BE2C (cell line): ENCODE results near the gene UTP3.
"Not testable (repeated sequence)": the region's sequence is repeated elsewhere in the genome, so short reads cannot be mapped to it uniquely, and the experiment has no call there.

ENCODE experiments used
- DNase-seq: peaks from one replicate; pipeline ENCODE4 v3.0.0-alpha.2; 2020
- H3K27me3 ChIP-seq: fragments of 250-450 bp; sonication (Bioruptor Pico); 2 replicates; pipeline ENCODE4 v1.5.1; 2020; ENCODE audit warnings: mild to moderate bottlenecking
- H3K36me3 ChIP-seq: fragments of 250-450 bp; sonication (Bioruptor Pico); 2 replicates; pipeline ENCODE4 v1.5.1; 2020; ENCODE audit warnings: mild to moderate bottlenecking
- H3K4me1 ChIP-seq: fragments of 250-450 bp; sonication (Bioruptor Pico); 2 replicates; pipeline ENCODE4 v1.5.1; 2020
- H3K4me3 ChIP-seq: 2 replicates; pipeline ENCODE4 v1.5.1; 2011; ENCODE audit warnings: low read depth, low read length
- H3K9me3 ChIP-seq: fragments of 250-450 bp; sonication (Bioruptor Pico); 2 replicates; pipeline ENCODE4 v1.5.1; 2020
- CTCF ChIP-seq: IDR thresholded peaks from 2 replicates; pipeline ENCODE4 v1.5.1; 2012; ENCODE audit warnings: mild to moderate bottlenecking, low read depth, low read length

The UTP3 gene

GRCh38 chr4:70681704-70682103 lies 6.6 kb upstream of the UTP3 start:
- no peaks in the 10 kb centered on the region for H3K27me3 ChIP-seq
- no peaks in the 10 kb centered on the region for H3K4me1 ChIP-seq
- no peak for TF ChIP-seq CTCF
- H3K4me3 ChIP-seq = no peak overlapping the region
- no peaks in the 10 kb centered on the region for H3K36me3 ChIP-seq
- no peak for DNase-seq
- H3K9me3 ChIP-seq = no peaks in the 10 kb centered on the region

GRCh38 chr4:70682142-70682541 lies 6.2 kb upstream of the UTP3 start:
- not testable (repeated sequence) for H3K4me3 ChIP-seq, H3K4me1 ChIP-seq, H3K36me3 ChIP-seq, DNase-seq, H3K27me3 ChIP-seq, H3K9me3 ChIP-seq

- H3K4me1 ChIP-seq = no peaks in the 10 kb centered on the region
- no peaks in the 10 kb centered on the region for H3K27me3 ChIP-seq
- no peak for DNase-seq
- no peaks in the 10 kb centered on the region for H3K9me3 ChIP-seq
- peaks cover 12% of the 10 kb centered on the region for H3K36me3 ChIP-seq
- no peak for TF ChIP-seq CTCF
- peak overlapping the region; percentile 100 for H3K4me3 ChIP-seq
Measured at GRCh38 chr4:70687392-70687791, 940 bp upstream of the UTP3 start.

GRCh38 chr4:70688795-70689231 lies 481 bp downstream of the UTP3 start:
- Histone ChIP-seq H3K9me3 (no peaks in the 10 kb centered on the region), H3K4me1 (no peaks in the 10 kb centered on the region), H3K4me3 (peak overlapping the region; percentile 100), H3K27me3 (no peaks in the 10 kb centered on the region), H3K36me3 (peaks cover 12% of the 10 kb centered on the region)
- DNase-seq = no peak
- TF ChIP-seq CTCF = no peak

GRCh38 chr4:70691661-70692060 lies 3.3 kb downstream of the UTP3 start:
- no peak for TF ChIP-seq CTCF
- H3K4me3 ChIP-seq = no peak overlapping the region
- no peaks in the 10 kb centered on the region for H3K27me3 ChIP-seq
- DNase-seq = no peak
- no peaks in the 10 kb centered on the region for H3K9me3 ChIP-seq
- peaks cover 12% of the 10 kb centered on the region for H3K36me3 ChIP-seq
- no peaks in the 10 kb centered on the region for H3K4me1 ChIP-seq

- not testable (repeated sequence) for H3K27me3 ChIP-seq, H3K4me3 ChIP-seq, H3K4me1 ChIP-seq, H3K9me3 ChIP-seq, DNase-seq
- peaks cover 10% of the 10 kb centered on the region for H3K36me3 ChIP-seq
Measured at GRCh38 chr4:70694633-70695032, 6.3 kb downstream of the UTP3 start.

- H3K4me1 ChIP-seq, H3K4me3 ChIP-seq, H3K27me3 ChIP-seq, DNase-seq, H3K36me3 ChIP-seq, H3K9me3 ChIP-seq: not testable (repeated sequence)
Measured at GRCh38 chr4:70698435-70698834, 10.1 kb downstream of the UTP3 start.

GRCh38 chr4:70700712-70701111 lies 12.4 kb downstream of the UTP3 start:
- Histone ChIP-seq H3K4me1 (no peaks in the 10 kb centered on the region; the same call in 1 of the 2 replicates), H3K27me3 (no peaks in the 10 kb centered on the region), H3K4me3 (no peak overlapping the region), H3K36me3 (no peaks in the 10 kb centered on the region), H3K9me3 (no peaks in the 10 kb centered on the region)
- no peak for DNase-seq
- TF ChIP-seq CTCF = no peak
